LNCaP clone FGC (cell line): ENCODE measurements around the gene MOB1A.
"Not testable (repeated sequence)": the region's sequence is repeated elsewhere in the genome, so short reads cannot be mapped to it uniquely, and the experiment has no call there.

Experiments used
- DNase-seq: peaks from one replicate; pipeline ENCODE4 v3.0.0-alpha.2; 2011; ENCODE audit warnings: low read depth
- H3K4me3 ChIP-seq: 2 replicates; pipeline ENCODE4 v1.5.1; 2011; ENCODE audit warnings: mild to moderate bottlenecking, low read depth, low read length, control low read depth
- CTCF ChIP-seq: IDR thresholded peaks from 2 replicates; pipeline ENCODE4 v1.5.1; 2012; ENCODE audit warnings: mild to moderate bottlenecking; ENCODE audit not compliant: control insufficient read depth, insufficient read depth; ENCODE audit errors: extremely low read depth

MOB1A gene

GRCh38 chr2:74221604-74222299 lies 43.1 kb upstream of the MOB1A start:
- no peak overlapping the region for H3K4me3 ChIP-seq
- no peak for DNase-seq
- no peak for TF ChIP-seq CTCF

GRCh38 chr2:74221091-74221490 lies 42.4 kb upstream of the MOB1A start:
- no peak for DNase-seq
- no peak for TF ChIP-seq CTCF
- H3K4me3 ChIP-seq, result no peak overlapping the region

GRCh38 chr2:74219846-74220486 lies 41.3 kb upstream of the MOB1A start:
- no peak for DNase-seq
- no peak overlapping the region for H3K4me3 ChIP-seq
- no peak for TF ChIP-seq CTCF

GRCh38 chr2:74216642-74217041 lies 38.0 kb upstream of the MOB1A start:
- TF ChIP-seq CTCF, result no peak
- no peak overlapping the region for H3K4me3 ChIP-seq
- no peak for DNase-seq

GRCh38 chr2:74215771-74216170 lies 37.1 kb upstream of the MOB1A start:
- DNase-seq, H3K4me3 ChIP-seq: not testable (repeated sequence)

GRCh38 chr2:74212702-74213410 lies 34.2 kb upstream of the MOB1A start:
- H3K4me3 ChIP-seq, result no peak overlapping the region
- no peak for TF ChIP-seq CTCF
- no peak for DNase-seq

- peak overlapping the region; percentile 7; the same call in 1 of the 2 replicates for H3K4me3 ChIP-seq
- no peak for TF ChIP-seq CTCF
- DNase-seq, result no peak
Measured at GRCh38 chr2:74206180-74206688, 27.6 kb upstream of the MOB1A start.
